GM19035 (cell line): ENCODE data around the gene IPPK.

ENCODE experiments used
- ATAC-seq: cut with Tn5 transposase; IDR thresholded peaks from one replicate; pipeline ENCODE4 v1.9.1; 2021; ENCODE audit not compliant: unreplicated experiment

IPPK gene

DNA sequence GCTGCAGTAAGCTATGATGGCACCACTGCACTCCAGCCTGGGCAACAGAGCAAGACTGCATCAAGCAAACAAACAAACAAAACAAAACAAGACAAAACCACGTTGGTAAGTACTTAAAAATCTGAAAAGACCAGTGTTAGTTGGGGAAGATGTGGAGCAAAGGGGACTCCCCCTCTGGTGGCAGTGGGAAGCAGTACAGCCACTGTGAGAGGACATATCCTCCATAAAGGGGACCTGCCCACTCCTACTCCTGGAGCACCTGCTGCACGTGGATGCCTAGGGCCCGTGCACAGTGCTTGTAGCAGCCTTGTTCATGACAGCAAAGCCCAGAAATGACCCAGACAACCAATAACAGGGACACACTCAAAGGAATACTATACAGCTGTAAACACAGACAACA, 17.0 kb upstream of the IPPK start:
- ATAC-seq, result no peak

DNA sequence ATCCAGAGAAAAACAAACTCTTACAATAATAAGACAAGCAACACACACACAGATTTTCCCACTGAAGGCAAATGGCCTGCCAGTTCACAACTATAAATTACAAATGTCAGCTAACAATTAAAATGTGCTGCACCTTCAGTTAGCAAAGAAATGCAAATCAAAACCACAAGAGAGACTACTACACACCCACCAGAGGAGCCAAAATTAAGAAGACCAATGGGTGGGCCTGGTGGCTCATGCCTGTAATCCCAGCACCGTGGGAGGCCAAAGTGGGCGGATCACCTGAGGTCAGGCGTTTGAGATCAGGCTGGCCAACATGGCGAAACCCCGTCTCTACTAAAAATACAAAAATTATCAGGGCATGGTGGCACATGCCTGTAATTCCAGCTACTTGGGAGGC, 15.1 kb upstream of the IPPK start:
- no peak for ATAC-seq

DNA sequence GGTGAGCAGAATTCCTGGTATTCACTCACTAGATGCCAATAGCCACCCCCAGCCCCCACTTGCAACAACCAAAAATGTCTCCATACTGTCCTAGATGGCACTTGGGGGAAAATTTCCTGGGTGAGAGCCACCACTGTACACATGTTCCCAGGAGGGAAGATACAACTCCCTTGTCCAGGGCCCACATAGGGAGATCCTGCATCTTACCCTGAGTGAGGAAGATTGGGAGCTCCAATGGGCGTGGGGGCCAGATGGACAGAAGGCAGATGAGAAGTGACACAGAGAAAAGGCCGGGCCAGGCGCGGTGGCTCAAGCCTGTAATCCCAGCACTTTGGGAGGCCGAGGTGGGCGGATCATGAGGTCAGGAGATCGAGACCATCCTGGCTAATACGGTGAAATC, 12.3 kb upstream of the IPPK start:
- ATAC-seq, result no peak

DNA sequence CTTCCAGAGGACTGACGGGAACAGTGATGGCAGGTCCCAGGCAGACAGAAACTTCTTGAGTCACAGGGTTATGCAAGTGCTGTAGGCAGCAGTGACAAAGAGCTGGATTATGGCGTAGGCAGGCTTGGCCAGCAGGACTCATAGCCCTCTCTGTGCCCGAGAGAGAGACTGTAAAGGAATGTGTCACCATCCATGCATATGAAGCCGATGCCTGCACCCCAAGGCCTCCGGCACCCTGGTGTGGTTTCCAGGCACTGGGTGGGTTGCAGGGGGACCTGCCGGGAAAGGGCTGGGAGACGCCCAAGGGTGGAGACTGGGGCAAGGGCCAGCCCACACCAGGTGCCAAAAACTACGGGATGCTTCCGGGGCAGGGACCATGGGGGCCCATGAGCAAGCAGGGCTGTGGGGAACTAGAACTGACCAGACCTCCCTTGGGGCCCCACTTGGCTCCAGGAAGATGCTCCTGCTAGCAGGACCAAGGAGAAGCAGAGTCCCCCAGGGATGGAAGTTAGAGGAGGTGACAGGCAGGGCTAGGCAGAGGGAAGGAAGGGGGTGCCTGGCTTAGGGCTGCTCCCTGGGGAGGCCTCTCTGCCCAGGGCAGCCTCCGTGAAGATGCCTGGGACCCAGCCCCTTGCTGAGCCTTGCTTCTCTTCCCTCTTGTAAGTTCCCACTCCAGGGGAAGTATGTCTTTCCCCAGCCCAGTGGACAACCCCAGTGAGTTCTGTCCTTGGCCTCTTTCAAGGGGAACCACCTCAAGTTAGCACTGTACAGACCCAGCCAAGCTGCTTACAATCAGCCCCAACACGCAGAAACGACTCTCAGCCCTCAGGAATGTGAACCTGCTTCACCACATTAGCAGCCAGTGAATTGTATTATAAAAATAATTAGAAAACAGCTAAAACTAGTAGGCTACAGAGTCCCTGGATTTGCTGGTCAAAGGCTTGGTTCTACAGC, 10.5 kb upstream of the IPPK start:
- no peak for ATAC-seq

DNA sequence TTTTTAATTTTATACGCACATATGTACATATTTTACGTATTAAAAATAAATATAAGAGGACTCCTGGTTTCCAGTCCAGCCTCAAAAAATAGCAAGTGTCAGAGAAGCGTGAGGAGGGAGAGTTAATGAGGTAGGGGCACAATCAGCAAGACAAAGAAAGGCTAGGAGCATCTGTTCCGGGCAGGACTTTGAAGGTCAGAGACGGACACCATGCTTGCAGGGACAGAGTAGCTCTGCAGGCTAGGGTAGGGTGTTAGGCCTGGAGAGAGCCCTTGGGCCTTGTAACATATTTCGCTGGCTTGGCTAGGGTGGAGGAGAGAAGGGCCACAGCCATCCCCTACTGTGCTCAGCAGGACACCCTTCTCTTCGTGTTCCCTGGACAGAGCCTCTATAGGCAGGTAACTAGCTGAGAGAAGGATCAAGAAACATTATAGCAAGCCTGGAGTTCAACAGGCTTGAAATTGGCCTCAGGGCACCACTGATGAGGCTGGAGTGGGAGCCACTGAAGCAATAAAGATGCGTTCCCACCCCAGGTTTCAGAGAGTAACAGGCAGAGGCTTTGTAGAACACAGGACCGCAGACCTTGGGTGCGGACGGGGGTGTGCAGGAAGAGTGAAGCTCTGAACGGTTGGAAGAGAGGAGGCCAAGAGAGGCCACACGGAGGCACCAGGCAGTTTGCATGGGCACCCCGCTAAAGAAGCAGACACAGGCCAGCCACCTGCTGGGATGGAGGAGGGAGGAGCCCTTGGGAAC, 9.7 kb upstream of the IPPK start:
- no peak for ATAC-seq

DNA sequence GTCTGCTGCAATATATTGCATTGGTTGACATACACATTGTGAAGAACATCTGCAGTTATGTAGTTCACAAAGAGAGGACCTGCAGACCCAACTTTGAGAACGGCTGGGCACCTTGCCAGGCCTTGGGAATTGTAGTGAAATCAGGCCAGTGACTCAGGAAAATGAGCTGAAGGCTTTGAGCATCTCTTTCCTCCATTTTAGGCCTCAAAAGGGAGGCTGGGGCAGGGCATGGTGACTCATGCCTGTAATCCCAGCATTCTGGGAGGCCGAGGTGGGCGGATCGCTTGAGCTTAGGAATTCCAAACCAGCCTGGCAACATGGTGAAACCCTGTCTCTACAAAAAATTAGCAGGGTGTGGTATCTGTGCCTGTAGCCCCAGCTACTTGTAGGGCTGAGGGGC, 1.4 kb upstream of the IPPK start:
- ATAC-seq, result no peak

DNA sequence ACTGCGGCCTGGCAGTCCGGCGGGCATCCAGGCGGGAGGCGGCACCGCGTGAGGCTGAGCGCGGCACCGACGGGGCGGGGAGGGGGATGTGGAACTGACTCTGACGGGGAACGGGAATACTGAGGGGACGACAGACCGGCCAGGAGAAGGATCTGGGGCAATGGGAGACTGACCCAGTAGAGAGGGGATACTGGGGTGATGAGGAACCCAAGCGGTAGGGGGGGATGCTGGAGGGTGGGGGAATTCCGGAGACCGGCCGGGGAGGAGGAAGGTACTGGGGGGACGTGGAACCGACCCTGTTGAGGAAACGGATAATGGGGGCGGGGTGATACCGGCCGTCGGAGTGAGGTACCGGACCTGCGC, 423 bp downstream of the IPPK start:
- ATAC-seq, result peak; percentile 15

DNA sequence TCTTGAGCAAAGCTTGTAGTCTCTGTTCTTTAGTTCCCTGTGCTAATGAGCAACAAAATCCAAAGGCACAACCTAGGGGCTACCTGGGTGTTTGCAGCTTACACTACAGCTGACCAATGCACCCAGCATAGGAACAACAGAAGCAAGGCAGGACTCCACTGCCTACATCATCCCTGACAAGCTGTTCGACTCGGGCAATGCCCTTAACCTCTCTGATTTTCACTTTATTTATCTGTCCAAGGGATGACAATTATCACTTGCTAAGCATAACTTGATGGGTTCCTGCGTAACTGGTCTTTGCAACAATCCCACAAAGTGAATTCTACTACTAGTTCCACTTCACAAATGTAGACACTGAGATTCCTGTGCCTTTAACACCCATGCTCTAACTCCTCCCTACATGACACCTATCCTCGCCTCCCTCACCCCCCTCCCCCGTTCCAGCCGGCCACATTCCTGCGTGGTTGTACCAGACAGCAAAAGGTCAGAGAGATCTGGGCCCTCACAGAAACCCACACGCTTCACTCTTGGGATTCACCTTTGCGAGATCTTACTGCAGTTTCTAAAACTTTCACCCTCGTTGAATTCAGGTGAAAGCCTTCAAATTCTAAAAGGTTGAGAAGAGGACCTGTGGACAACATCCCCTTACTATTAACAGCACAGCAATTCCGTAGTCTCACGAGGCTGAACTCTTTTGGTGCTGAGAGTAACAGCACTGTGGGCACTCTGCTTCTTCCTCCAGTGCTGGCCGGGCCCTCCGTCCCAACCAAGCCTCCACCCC, 995 bp downstream of the IPPK start:
- no peak for ATAC-seq

DNA sequence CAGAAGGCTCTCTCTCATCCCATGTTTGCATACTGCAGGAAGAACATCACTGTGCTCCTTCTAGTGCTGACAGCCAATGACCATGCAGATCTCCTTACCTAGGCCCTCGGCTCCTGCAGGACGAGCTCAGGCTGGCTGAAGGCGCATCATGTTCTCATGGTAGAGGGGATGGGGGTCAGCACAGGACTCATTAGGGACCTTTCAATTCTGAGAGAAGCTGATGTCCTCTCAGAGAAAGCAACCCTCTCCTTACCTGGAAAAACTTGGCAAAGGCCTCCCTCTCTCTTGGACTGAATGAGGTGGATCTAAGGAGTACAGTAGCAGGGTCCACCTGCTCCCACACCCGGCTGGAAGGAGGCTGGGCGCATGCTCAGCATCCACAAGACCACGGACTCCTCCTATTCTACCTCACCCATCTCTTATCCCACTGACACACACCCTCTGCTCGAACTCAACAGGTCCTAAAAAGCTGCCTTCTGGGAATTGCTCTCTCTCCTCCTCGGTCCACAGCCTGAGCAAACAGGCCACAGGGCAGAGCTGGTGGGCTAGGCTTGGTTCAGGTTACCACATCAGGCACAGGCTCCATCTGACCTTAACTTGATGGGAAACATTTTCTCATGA, 2.9 kb downstream of the IPPK start:
- no peak for ATAC-seq

DNA sequence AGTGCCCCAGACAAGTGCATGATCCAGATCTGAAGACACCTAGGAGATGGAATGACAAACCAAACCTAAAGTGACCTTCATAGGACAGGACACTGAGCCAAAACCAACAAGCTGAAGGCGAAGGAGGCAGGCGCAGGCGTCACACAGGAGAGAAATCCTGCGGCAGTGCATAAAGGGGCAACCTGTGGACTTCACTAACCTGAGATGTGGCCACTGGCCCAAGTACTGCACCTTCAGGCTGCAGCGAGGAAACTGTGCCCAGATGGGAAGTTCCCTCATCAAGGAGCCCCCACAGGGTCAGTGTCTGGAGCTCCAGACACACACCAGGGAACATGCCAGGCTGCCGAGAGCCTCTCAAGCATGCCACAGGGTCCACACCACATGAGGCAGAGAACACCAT, 3.7 kb downstream of the IPPK start:
- no peak for ATAC-seq

DNA sequence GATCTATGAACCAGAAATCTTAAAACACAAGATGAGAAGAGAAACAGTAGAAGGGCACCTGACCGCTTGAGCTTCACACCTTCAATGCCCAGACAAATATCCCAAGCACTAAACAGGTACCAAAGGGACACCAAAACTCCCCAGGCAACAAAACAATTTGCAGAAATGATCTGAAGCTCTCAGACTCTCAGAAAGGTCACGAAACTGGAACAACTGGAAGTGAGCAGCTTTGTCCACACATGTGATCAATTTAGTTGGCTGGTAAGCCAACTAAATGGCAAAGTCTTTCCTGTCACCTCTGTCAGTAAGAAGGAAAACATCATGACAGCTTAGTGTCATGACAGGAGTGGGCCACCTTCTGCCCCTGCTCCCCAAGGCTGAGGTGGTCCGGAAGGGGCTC, 4.1 kb downstream of the IPPK start:
- ATAC-seq, result no peak

DNA sequence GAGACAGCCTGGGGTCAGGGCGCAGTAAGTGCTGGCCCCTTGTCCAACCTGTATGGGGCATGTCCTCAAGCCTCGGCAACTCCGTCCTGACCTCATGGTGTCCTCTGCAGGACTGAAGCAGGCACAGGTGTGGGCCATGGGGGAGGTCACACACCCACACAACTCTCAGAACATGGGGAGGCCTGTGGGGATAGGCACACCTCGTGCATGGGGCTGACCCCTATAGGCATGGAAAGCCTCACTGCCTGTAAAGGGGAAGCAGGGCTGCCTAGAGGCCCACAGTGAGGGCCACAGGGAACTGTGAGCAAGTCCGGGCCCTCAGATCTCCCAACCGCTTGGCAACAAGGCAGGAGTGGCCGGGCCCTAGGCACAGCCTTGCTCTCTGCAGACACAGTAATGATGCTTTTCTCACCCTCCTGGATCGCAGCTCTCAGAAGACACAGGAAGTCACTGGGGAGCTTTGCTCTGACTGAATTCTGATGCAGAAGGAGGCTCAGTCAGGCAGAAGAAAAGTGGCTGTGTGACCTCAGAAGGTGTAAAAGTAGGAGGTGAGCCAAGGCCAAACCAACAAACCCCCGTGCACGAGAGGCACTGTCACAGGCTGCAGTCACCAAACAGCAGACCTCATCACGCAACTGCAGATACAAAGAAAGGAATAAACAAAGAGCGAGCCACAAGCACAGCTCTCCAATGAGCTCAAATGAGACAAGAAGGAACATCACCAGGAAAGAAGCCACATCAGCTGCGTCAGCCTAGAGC, 5.4 kb downstream of the IPPK start:
- ATAC-seq, result no peak

DNA sequence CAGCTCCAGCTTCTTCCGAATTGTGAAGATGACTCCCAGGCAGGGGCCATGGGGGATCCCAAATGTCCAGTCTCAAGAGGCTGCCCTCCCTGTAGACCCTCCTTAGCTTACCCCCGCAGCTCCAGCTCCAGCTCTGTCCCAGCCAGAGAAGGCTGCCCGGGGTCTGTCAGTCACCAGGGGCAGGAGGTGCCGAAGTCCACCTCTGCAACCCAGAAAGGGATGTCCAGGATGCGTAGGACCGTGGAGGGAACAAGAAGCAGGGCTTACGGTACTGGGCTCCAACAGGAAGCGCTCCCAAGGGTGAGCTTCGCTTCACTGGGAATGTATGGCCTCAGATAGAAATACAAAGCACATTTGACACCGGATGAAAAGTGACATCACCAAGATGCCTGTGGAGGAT, 6.0 kb downstream of the IPPK start:
- no peak for ATAC-seq

DNA sequence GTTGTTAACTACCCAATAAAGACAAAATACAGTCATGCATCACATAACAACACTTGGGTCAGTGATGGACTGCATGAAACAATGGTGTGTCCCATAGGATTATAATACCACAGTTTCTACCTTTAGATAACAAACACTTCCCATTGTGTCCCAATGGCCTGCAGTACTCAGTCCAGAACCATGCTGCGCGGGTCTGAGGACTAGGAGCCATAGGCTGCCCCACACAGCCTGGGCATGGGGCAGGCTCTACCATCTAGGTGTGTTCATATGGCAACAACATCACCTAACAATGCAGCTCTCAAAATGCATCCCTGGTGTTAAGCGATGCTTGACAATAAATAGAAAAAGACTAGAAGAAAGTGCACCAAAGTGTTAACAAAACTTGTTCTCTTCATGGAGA, 6.8 kb downstream of the IPPK start:
- ATAC-seq, result no peak

DNA sequence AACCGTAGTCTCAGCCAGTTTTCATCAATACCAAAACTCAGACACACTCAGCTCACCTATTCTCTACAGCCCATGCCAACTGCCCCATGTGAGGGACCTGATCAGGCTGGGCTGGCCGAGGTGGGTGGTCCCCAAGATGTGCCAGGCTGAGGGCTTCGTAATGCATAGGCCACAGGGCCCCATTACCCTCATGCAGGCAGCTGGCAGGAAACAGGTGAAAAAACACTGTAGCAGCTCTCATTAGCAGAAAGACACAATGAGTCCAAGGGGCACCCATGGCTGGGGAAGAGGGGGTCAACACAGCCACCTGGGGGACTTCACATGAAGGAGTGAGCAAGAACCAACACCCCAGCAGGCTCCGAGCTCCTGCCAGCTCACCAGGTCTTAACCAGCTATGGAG, 8.2 kb downstream of the IPPK start:
- no peak for ATAC-seq

DNA sequence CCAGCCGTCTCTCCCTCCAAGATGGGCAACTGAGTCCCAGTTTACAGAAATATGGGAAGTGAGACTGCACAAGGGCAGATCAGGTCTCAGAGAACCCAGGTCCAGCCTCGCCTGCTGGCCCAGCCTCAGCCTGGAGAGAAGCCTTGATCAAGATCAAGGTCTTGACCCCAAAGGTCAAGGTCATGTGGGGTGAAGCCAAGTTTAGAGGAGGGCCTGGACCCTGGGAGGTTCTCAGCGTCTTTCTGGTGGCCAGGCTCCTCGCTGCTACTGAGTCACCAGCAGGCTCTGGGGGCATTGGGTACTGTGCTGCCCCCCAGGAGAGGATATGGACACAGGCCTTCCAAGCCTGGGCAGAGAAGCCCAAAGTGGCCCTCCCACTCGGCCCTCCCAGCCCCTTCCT, 8.8 kb downstream of the IPPK start:
- ATAC-seq, result no peak

DNA sequence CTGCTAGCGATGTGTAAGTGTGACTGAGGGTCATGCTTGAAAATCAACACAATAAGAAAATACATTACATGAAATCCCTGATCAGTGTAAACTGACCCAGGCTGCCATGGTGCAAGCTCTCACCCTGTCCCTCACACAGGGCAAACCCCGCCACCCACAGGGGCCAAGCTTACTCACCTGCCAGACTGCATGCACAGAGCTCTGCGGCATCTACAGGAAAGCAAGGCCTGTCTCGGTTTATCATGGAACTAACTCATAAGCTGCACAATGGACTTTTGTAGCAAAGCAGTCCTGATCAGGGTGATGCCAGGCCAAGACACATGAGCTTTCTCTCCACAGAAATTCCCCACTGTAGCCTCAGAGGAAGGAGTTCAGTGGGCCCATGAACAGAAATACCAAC, 9.7 kb downstream of the IPPK start:
- ATAC-seq, result no peak

DNA sequence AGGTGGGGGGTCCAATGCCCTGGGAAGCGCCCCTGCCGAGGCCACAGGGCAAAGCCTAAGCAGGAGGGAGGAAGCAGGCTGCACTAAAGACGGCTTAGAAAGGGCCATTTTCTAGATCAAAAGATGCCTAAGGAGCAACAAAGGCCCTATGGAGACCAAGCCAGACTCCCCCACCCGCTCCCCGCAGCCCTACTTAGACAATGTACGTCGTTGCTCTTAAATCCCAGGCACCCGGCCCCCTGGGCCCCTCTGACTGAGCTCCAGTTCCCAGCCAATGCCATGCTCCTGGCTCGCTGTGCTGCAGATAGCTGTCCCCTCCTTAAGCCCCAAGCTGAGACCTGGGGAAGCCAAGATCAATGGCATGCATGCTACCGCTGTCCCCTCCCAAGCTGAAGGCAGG, 10.3 kb downstream of the IPPK start:
- ATAC-seq, result no peak

DNA sequence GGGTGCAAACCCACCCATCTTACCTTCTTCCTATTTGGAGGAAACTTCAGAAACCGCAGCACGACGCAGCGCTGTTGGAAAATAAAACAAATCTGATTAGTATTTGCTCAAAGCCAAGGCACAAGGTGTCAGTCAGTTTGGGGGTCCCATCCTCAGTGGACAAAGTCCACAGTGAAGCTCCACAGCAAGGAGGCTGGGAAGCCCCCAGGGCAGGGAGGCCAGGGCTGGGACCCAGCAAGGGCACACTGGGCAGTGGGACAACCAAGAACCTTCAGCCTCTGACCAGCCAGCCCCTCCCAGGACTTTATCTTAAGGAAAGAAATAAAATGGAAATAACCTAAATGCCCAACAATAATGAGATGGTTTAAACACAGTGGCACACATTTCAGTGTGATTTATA, 11.3 kb downstream of the IPPK start:
- ATAC-seq, result no peak

DNA sequence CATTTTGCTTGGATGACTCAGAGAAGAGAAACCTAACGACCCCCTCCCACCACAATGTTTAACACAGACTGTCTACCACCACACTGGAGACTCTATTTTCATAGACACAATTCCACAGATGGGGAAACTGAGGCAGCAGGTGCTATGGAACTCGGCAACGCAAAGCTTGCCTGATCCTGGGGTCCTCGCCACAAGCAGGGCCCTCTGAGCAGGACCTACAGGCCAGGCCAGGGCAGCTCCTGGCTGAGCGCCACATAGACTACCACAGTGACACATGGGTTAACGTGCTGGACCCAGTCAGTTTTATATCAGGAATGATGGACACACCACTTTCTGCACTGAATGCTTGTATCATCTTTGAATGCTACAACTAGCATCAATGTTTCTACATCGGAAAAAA, 11.8 kb downstream of the IPPK start:
- ATAC-seq, result no peak
